LHCN-M2 (cell line): ENCODE results near the gene DHCR24. TPM values are rescaled to one million over a fixed set of nuclear protein-coding genes. Genes with fewer than 3 reads are reported as not detected.

Experiments
- DNase-seq: peaks from one replicate; pipeline ENCODE4 v3.0.0-alpha.2; 2012; ENCODE audit warnings: low read depth
- total RNA-seq: library from RNA; depleted of rRNA; stranded (reverse); fragments of >200 nt; gene quantifications from 2 replicates; pipeline ENCODE4 v1.2.3, GENCODE V29; 2014

DHCR24 gene
- total RNA-seq, 1 experiment from 2014 or later = 45.1 TPM

DNA sequence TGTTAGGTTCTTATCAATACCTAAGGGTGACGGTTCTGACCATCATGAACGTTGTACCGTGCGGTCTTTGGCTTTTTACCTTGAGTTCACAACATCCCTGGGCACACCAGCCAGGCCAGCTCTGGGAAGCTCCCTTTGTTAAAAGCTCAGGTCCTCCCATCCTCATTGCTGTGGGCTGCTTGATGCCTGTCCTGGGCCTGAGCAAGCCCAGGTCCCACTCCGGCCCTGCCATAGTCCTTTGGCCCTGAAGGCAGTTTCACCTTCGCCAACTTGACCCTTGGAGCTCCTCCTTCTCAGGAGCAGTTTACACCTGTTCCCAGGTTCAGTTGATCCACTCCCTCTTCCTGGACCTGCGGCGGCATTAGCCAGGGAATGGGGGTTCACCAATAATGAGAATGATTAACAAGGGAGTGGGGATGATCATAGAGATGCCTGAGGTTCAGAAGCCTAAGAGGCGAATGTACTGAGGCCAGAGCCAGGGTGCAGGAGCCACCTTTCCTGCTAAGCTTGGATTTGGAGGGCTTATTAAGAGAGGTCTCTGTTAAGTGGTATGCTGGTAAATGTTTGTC, 40.2 kb downstream of the DHCR24 start:
- DNase-seq = no peak

DNA sequence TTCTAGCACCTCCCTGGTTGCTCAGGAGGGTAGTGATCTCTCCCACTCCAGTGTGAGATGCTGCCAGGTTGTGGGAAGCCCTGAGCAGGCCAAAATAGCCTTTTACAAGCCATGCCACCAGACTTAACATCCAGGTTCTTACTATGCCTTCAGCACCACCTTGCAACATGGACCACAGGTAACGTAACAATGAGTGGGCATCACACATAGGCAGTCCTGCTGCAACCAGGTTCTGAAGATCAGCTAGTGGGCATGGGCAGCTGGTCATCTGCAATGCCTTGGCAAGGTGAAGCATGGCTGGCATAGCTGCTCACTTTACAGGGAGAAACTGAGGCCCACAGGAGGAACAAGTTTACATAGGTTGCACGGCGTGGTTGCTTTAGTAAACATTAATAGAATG, 40.7 kb downstream of the DHCR24 start:
- no peak for DNase-seq

DNA sequence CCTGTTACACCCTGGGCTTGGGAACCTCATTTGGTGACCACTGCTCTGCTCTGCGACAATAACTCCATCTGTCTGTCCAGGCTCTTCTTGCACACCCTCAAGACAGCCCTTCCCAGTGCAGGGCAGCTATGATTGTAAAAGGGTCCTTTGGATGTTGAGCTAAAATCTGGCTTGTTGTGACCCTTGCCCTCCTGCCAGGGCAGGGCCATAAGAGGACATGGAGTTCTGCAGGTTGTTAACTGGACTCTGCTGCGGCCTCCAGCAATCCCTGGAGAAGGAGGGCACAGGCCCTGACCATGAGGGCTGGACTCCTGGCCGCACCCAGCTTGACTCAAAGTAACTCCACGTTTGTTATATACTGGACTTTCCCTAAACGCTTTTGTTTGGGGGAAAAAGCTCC, 41.2 kb downstream of the DHCR24 start:
- no peak for DNase-seq

DNA sequence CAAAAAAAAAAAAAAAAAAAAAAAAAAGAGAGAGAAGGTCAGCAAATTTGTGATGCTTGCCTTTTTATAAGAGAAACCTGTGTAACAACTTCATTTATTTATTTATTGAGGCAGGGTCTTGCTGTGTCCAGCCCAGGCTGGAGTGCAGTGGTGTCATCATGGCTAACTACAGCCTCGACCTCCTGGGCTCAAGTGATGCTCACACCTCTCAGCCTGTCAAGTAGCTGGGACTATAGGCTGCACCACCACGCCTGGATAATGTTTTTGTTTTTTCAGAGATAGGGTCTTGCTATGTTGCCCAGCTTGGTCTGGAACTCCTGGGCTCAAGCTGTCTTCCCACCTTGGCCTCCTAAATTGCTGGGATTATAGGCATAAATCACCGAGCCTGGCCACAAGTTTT, 42.4 kb downstream of the DHCR24 start:
- DNase-seq = no peak

DNA sequence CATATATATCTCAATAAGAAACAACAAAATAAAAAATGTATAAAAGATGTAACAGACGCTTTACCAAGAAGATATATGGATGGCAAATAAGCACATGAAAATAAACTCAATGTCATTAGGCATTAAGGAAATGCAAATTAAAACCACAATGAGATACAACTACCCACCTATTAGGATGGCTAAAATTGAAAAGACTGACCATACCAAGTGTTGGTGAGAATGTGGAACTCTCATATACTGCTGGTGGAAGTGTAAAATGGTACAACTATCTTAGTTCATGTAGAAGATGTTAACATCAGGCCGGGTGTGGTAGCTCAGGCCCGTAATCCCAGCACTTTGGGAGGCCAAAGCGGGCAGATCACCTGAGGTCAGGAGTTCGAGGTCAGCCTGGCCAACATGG, 43.5 kb downstream of the DHCR24 start:
- DNase-seq = no peak

DNA sequence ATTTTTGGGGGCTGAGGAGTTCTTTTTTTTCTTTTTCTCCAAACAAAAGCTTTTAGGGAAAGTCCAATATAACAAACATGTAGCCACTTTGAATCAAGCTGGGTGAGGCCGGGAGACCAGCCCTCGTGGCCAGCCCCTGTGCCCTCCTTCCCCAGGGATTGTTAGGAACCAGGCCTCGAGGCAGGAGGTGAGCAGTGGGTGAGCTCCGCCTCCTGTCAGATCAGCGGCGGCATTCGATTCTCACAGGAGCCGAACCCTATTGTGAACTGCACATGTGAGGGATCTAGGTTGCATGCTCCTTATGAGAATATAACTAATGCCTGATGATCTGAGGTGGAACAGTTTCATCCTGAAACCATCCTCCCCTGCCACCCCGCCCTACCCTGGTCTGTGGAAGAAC, 44.0 kb downstream of the DHCR24 start:
- DNase-seq = no peak

DNA sequence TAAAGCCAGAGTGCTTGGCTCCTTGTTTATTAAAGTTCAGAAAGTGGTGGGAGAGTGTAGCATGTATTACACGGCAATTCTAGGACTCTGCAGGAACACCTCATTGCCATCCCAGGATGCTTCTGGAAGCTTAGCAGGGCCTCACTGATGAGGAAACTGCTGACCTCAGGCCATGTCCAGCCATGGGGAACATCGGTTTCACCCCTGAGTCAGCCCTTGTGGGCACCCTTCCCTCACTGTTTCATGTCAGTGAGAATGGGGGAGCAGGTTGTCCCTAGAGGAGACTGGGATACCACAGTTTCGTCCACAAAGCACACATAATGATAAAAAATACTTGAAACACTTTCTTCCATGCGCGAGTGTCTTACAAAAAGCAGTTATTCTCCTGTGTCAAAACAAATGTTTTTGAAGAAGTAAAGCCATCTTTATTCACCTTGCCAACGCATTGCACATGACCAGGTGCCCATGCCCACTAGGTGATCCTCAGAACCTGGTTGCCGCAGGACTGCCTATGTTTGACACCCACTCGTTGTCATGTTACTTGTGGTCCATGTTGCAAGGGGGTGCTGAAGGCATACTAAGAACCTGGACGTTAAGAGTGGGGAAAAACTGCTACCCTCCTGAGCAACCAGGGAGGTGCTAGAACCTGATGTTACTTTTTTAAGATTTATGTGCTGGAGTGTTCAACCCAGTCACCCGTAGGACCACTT, 44.6 kb downstream of the DHCR24 start:
- DNase-seq = no peak

DNA sequence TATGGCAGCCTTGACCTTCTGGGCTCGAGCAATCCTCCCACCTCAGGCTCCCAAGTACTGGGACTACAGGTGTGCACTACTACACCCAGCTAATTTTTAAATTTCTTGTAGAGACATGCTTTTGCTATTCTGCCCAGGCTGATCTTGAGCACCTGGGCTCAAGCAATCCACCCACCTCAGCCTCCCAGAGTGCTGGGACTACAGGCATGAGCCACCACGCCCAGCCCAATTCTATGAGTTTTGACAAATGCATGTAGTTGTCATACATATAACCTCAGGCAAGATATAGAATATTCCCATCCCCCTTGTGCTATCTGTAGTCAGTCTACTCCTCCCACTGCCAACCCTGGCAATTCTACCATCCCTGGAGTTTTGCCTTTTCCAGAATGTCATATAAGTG, 47.2 kb downstream of the DHCR24 start:
- DNase-seq = no peak

DNA sequence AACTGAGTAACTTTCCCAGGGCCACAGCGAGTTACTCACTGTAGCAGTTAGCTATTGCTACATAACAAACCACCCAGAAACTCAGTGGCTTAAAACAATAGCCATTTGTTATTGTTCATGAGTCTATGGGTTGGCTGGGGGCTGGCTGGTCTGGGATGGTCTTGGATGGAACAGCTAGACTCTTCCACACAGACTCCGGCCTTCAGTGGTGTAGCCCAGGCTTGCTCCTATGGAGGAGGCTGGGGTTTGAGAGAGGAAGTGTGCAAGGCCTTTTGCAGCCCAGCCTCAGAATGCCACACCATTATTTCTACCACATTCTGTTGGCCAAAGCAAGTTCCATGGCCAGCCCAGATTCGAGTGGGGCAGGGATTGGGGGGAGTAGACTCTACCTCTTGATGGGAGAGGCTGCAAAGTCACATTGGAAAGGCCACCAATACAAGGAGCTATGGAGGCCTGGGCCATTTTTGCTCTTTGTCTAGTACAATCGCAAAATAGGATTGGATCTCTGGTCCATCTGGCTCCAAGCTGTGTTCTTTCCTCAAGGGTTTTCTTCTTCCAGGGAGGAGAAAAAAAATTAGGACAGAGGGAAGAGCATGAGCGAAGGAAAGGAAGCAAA, 48.3 kb downstream of the DHCR24 start:
- no peak for DNase-seq

DNA sequence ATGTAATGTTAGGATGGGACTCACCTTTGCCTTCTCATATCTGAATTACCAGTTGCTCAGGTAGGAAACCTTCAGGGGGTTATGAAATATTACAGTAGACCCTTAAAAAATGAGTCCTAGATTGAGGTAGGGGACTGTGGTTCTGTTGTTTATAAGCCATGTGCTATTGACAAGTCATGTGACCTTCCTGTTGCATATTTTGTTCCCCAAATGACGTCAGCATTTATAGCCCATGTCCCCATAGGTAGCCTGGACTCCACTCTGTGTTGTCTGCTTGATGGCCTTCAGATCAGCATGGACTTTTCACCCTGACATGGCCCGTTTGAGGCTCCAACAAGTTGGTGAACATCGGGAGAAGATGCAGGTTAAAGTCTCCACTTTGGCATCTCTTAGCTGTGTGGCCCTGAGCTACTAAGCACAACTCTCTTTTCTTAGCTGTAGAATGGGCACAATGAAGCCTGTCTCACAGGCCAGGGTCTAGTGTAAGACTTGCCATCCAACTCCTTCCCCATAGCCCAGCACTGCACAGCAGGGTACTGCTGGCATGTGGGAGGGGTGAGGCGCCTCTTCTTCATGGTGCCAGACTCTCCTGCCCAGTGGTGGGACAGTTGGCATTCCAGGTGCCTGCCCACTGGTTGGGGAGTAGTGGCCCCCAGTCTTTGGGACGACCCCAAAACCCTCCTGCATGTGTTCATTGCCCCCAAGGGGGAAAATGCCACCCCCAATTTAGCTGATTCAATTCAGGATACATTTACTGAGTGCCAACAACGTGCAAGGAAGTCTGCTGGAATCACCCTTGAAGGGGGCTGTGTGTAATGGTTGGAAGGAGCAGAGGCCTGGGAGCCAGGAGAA, 49.8 kb downstream of the DHCR24 start:
- no peak for DNase-seq

DNA sequence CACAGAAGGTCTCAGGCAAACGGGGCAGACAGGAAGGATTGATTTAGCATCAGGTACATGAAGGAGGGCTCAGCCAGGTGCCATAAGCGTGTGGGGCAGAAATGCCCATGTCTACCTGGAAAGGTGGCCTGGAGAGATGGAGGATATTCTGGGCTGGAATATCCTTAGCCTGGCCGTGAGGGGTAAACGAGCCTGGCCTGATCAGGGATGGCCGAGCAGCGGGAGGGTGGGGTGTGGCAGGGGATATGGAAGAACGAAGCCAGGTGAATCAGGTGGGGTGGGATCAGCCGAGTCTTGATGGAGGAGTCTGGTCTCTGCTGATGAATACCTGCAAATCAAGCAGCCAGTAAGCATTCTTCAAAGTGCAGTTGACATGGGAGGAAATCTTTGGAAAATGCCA, 50.4 kb downstream of the DHCR24 start:
- no peak for DNase-seq

DNA sequence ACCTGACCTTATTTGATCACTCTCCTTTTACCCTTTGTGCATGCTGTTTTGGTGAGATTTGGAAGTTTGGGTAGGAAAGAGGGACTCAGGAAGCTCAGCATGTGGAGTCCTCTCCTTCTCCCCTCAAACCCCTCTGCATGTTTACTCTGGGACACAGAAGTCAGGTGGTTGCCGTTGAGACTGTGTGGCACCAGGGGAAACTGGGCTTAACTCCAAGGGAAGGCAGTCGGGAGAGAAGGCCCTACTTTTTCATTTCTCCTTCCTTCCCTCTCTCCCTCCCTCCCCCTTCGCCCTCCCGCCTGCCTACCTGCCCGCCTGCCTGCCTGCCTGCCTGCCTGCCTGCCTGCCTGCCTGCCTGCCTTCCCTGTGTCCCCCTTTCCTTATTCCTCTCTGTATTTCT, 51.0 kb downstream of the DHCR24 start:
- DNase-seq = no peak

DNA sequence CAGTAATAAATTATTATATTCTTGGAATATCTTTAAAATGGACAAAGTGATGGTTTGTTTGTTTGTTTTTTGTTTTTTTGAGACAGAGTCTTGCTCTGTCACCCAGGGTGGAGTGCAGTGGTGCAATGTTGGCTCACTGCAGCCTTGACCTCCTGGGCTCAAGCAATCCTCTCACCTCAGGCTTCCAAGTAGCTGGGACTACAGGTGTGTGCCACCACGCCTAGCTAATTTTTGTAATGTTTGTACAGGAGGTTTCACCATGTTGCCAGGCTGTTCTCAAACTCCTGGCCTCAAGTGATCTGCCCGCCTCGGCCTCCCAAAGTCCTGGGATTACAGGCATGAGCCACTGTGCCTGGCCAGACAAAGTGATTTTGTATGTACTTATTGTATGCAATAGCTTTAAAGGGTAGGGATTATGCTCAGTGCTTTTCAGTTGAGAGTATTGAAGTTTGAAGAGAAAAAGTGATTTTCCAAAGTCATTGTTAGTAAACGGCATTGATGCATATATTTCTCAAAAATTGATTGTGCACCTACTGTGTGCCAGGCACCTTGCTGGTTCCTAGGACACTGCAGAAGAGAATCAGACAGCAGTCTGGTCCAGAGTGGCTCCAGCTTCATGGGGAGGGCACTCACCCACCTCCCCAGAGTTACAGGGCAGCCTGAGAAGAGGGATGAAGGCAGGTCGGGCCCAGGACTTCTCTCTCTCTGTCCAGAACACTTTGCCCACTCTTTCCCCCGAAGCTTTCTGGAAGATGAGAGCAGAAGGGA, 51.7 kb downstream of the DHCR24 start:
- DNase-seq = no peak

DNA sequence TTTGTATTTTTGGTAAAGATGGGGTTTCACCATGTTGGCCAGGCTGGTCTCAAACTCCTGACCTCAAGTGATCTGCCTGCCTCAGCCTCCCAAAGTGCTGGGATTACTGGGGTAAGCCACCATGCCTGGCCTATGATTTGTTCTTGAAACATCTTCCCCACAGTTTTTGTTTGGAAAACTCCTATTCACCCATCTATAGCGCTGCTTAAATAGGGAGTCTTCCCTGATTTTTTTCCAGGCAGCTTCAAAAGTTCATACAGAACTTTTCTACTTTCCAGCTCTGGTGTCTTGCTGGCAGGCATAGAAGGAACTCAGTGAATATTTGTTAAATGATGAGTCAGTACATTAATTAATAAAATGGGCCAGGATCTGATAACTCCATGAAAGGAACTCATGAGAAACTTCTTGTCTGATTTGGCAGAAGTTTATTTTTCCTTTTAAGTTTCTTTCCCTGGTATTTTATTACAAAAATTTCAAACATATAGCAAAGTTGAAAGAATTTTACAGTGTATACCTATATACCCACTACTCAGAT, 52.9 kb downstream of the DHCR24 start:
- DNase-seq = no peak

DNA sequence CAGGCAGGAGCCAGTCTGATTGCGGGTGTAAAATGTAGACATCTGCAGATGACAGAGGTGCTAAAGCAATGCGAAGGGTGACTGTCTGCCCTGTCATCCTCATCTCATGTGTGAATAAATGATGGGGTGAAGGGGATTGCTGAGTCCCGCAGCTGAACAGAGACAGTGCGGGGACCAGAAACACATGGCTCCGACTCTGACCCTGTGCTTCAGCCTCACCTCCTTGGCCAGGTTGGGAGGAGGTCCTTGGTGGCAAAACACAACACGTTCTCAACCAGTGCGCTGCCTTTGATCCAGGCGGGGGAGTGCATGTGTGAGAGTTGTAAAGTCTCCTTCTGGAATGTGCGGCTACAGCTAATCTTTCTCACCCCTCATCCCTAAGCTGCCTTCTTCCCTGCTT, 53.9 kb downstream of the DHCR24 start:
- DNase-seq = no peak

DNA sequence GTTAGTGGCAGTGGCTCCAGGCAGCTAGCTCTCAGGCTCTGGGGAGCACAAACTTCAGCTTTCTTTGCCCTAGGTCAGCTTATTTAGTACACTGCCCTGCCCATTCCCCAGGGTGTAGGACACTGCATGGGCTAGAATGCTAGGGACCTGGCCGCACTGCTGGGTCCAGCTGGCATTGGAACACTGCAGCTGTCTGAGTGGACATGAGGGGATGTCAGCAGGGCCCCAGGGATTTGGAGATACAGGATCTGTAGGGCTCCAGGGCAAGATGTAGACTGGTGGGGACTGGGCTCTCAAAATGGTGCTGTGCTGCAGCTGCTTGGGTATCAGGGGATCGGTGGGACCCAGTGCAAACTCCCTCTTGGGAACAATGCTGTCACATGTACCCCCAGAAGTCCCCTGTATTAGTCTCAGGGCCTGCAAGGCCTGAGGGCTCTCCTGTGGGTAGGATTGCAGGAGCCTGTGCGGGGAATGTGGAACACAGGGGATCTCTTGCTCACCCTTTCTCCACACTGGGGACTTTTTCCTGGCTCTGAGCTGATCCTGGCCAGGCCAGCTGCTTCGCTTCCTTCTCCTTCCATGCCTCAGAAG, 60.7 kb downstream of the DHCR24 start:
- DNase-seq = no peak

DNA sequence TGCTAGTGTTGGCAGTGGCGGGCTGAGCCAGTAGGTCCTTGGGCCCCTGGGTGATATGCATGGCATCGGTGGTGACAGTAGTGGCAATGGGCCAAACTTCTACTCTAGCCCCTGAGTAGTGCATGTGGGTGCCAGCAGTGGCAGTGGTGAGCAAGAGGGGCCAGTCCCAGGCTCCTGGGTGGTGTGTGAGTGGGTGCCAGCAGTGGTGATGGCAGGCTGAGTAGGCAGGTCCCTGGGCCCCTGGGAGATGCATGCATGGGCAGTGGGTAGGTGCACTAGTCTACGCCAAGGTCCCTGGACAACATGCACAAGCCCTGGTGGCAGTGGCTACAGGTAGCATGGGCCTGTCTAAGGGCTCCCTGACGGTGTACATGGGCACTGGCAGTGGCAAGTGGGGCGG, 61.3 kb downstream of the DHCR24 start:
- no peak for DNase-seq

DNA sequence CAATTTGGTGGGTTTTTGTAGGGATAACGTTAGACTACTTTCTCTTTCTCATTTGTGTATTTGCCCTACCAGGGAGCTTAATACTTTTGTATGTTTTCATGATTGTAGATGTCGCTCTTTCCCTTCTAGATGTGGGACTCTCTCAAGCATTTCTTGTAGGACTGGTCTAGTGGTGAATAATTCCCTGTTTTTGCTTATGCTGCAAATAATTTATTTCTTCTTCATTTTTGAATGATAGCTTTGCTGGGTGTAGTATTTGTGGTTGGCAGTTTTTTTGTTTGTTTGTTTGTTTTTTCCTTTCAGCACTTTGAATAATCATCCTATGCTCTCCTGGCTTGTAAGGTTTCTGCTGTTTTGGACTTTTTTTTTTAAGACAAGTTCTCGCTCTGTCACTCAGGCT, 63.3 kb downstream of the DHCR24 start:
- DNase-seq = no peak

DNA sequence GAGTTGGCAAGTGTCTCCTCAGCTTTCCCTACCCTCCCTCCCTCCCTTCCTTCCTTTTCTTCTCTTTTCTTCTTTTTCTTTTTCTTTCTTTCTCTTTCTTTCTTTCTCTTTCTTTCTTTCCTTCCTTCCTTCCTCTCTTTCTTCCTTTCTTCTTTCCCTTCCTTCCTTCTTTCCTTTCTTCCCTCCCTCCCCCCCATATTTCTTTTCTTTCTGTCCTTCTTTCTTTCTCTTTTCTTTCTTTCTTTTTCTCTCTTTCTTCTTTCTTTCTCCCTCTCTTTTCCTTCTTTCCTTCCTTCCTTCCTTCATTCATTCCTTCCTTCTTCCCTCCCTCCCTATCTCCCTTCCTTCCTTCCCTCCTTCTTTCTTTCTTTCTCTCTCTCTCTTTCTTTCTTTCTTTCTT, 67.3 kb downstream of the DHCR24 start:
- DNase-seq = no peak

DNA sequence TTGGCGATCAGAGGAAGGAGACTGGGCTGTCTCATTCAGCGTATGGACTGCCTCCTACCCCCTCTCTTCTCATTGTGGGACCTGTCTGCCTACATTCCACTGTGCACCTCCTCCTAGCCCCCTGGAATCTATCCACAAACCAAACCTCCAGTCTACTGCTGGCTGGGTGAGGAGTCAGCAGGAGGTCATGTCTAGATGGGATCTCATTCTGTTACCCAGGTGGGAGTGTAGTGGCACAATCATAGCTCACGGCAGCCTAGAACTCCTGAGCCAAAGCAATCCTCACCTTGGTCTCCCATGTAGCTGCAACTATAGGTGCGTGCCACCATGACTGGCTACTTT, 67.8 kb downstream of the DHCR24 start:
- no peak for DNase-seq
